SK-MEL-5 (cell line): ENCODE results near the gene UST. TPM values are rescaled to one million over a fixed set of nuclear protein-coding genes. Genes with fewer than 3 reads are reported as not detected.
"Not testable (repeated sequence)": the region's sequence is repeated elsewhere in the genome, so short reads cannot be mapped to it uniquely, and the experiment has no call there.

Source experiments
- DNase-seq: peaks from one replicate; pipeline ENCODE4 v3.0.0-alpha.2; 2016; ENCODE audit warnings: low read depth, low spot score
- in situ Hi-C: cut with HindIII; loops from 2 replicates; pipeline ENCODE4 v1.10.0; 2016; ENCODE audit warnings: low sequenced_read_pairs, high pct_unique_total_duplicates, low pct_unique_long_range_greater_than_20kb
- total RNA-seq: library from RNA; depleted of rRNA; stranded (reverse); fragments of >200 nt; shearing (Covaris generic); gene quantifications from 2 replicates; pipeline ENCODE4 v1.2.3, GENCODE V29; 2014

Gene UST
- total RNA-seq, 1 experiment from 2014 or later = 15.0 TPM

GRCh38 chr6:148962854-148963515 lies 216.2 kb downstream of the UST start:
- in situ Hi-C loops = no loop called here
- no peak for DNase-seq

- DNase-seq = no peak
- in situ Hi-C loops = no loop called here
These were observed 216.9 kb downstream of the UST start for GRCh38 chr6:148963738-148964137.

- in situ Hi-C loops = no loop called here
- no peak for DNase-seq
These were observed 217.6 kb downstream of the UST start for GRCh38 chr6:148964467-148964866.

- in situ Hi-C loops = no loop called here
These were observed 218.5 kb downstream of the UST start for GRCh38 chr6:148965287-148965686.

GRCh38 chr6:148967011-148967520 lies 220.2 kb downstream of the UST start:
- in situ Hi-C loops = no loop called here
- DNase-seq = peak; percentile 9

More at GRCh38 chr6:148965287-148965686, 218.5 kb downstream of the UST start:
- no peak for DNase-seq

- peak; percentile 79 for DNase-seq
These were observed 220.7 kb downstream of the UST start for GRCh38 chr6:148967541-148967956.

GRCh38 chr6:148968771-148969602 lies 222.2 kb downstream of the UST start:
- in situ Hi-C loops = no loop called here
- DNase-seq = no peak

More at GRCh38 chr6:148967541-148967956, 220.7 kb downstream of the UST start:
- in situ Hi-C loops = no loop called here

- in situ Hi-C loops = no loop called here
- DNase-seq = no peak
These were observed 222.8 kb downstream of the UST start for GRCh38 chr6:148969603-148970061.

GRCh38 chr6:148971031-148971927 lies 224.4 kb downstream of the UST start:
- in situ Hi-C loops = no loop called here
- no peak for DNase-seq

GRCh38 chr6:148972481-148972880 lies 225.7 kb downstream of the UST start:
- no peak for DNase-seq
- in situ Hi-C loops = no loop called here

- peak; percentile 58 for DNase-seq
- in situ Hi-C loops = no loop called here
These were observed 226.8 kb downstream of the UST start for GRCh38 chr6:148973538-148974208.

- DNase-seq = no peak
- in situ Hi-C loops = no loop called here
These were observed 227.5 kb downstream of the UST start for GRCh38 chr6:148974351-148974750.

- in situ Hi-C loops, DNase-seq: not testable (repeated sequence)
These were observed 231.5 kb downstream of the UST start for GRCh38 chr6:148978298-148978697.

GRCh38 chr6:148979014-148979901 lies 232.4 kb downstream of the UST start:
- in situ Hi-C loops = no loop called here
- no peak for DNase-seq

GRCh38 chr6:148980234-148980633 lies 233.4 kb downstream of the UST start:
- no peak for DNase-seq
- in situ Hi-C loops = no loop called here

GRCh38 chr6:148981515-148981914 lies 234.7 kb downstream of the UST start:
- in situ Hi-C loops = no loop called here
- no peak for DNase-seq
